ENCODE measurements around the gene PRIM2.
"Not testable (repeated sequence)": the region's sequence is repeated elsewhere in the genome, so short reads cannot be mapped to it uniquely, and the experiment has no call there.

Gene PRIM2

GRCh38 chr6:57368965-57369731 is 51.7 kb downstream of the PRIM2 start:
- DNase-seq, result not testable (repeated sequence)

- DNase-seq, result not testable (repeated sequence)
Observed at GRCh38 chr6:57371779-57372178, 54.3 kb downstream of the PRIM2 start.

GRCh38 chr6:57374764-57375163 is 57.3 kb downstream of the PRIM2 start:
- not testable (repeated sequence) for DNase-seq

GRCh38 chr6:57376083-57376482 is 58.7 kb downstream of the PRIM2 start:
- DNase-seq, result not testable (repeated sequence)

GRCh38 chr6:57389038-57389592 is 71.7 kb downstream of the PRIM2 start:
- not testable (repeated sequence) for DNase-seq

- DNase-seq, result not testable (repeated sequence)
Observed at GRCh38 chr6:57390818-57391217, 73.4 kb downstream of the PRIM2 start.

- not testable (repeated sequence) for DNase-seq
Observed at GRCh38 chr6:57392047-57392446, 74.6 kb downstream of the PRIM2 start.

GRCh38 chr6:57419341-57419740 is 101.9 kb downstream of the PRIM2 start:
- not testable (repeated sequence) for DNase-seq

GRCh38 chr6:57421503-57421902 is 104.1 kb downstream of the PRIM2 start:
- DNase-seq, result no peak

GRCh38 chr6:57423468-57423867 is 106.0 kb downstream of the PRIM2 start:
- no peak for DNase-seq

GRCh38 chr6:57431742-57432141 is 114.3 kb downstream of the PRIM2 start:
- not testable (repeated sequence) for DNase-seq

GRCh38 chr6:57432157-57432556 is 114.7 kb downstream of the PRIM2 start:
- DNase-seq, result no peak

- no peak for DNase-seq
Observed at GRCh38 chr6:57432919-57433684, 115.7 kb downstream of the PRIM2 start.

- not testable (repeated sequence) for DNase-seq
Observed at GRCh38 chr6:57433790-57434189, 116.4 kb downstream of the PRIM2 start.

- DNase-seq, result no peak
Observed at GRCh38 chr6:57434944-57435343, 117.5 kb downstream of the PRIM2 start.

GRCh38 chr6:57435475-57436160 is 118.2 kb downstream of the PRIM2 start:
- no peak for DNase-seq

- not testable (repeated sequence) for DNase-seq
Observed at GRCh38 chr6:57440735-57441134, 123.3 kb downstream of the PRIM2 start.

- DNase-seq, result not testable (repeated sequence)
Observed at GRCh38 chr6:57442133-57442532, 124.7 kb downstream of the PRIM2 start.

- DNase-seq, result not testable (repeated sequence)
Observed at GRCh38 chr6:57443181-57443580, 125.8 kb downstream of the PRIM2 start.

GRCh38 chr6:57444787-57445186 is 127.4 kb downstream of the PRIM2 start:
- not testable (repeated sequence) for DNase-seq

GRCh38 chr6:57445379-57445778 is 127.9 kb downstream of the PRIM2 start:
- not testable (repeated sequence) for DNase-seq

GRCh38 chr6:57445790-57446468 is 128.5 kb downstream of the PRIM2 start:
- not testable (repeated sequence) for DNase-seq

All from right hindlimb (tissue), 1 donor.